HepG2 (cell line): ENCODE data around the gene AXIN2. TPM values are rescaled to one million over a fixed set of nuclear protein-coding genes. Genes with fewer than 3 reads are reported as not detected.
A peak's percentile ranks its signal among the peaks of the same experiment; 100 is the strongest.

Experiments used
- ATAD3A ChIP-seq: sonication (generic); formaldehyde crosslinking; IDR thresholded peaks from 2 replicates; pipeline ENCODE4 v1.4.0; 2020; ENCODE audit warnings: missing genetic modification reagents
- BORCS8-MEF2B ChIP-seq: sonication (generic); formaldehyde crosslinking; IDR thresholded peaks from 2 replicates; pipeline ENCODE4 v1.8.0; 2022; ENCODE audit warnings: mild to moderate bottlenecking, missing genetic modification reagents
- CHD2 ChIP-seq: IDR thresholded peaks from 2 replicates; pipeline ENCODE4 v1.6.1; 2011; ENCODE audit warnings: low read depth, low read length, improper control_type of control experiment
- FIP1L1 ChIP-seq: fragments of 200-400 bp; formaldehyde crosslinking; IDR thresholded peaks from 2 replicates; pipeline ENCODE4 v1.6.1; 2018; ENCODE audit warnings: low read depth, mild to moderate bottlenecking, low read length, moderate library complexity, borderline replicate concordance; ENCODE audit not compliant: insufficient read depth
- HMG20A ChIP-seq: IDR thresholded peaks from 2 replicates; pipeline ENCODE4 v1.6.1; 2016; ENCODE audit warnings: borderline replicate concordance
- ISL2 ChIP-seq: sonication (generic); formaldehyde crosslinking; IDR thresholded peaks from 2 replicates; pipeline ENCODE4 v1.5.0; 2020; ENCODE audit warnings: missing genetic modification reagents
- ISX ChIP-seq: sonication (generic); formaldehyde crosslinking; conservative IDR thresholded peaks from 2 replicates; pipeline ENCODE4 v1.5.0; 2020; ENCODE audit warnings: missing genetic modification reagents
- KDM4B ChIP-seq: sonication (generic); formaldehyde crosslinking; IDR thresholded peaks from 2 replicates; pipeline ENCODE4 v1.4.0; 2020; ENCODE audit warnings: missing genetic modification reagents
- MEF2D ChIP-seq: sonication (generic); formaldehyde crosslinking; IDR thresholded peaks from 2 replicates; pipeline ENCODE4 v1.5.1; 2020; ENCODE audit warnings: mild to moderate bottlenecking, missing genetic modification reagents
- MXD4 ChIP-seq: IDR thresholded peaks from 2 replicates; pipeline ENCODE4 v1.6.1; 2016; ENCODE audit warnings: mild to moderate bottlenecking, missing biosample characterization, missing genetic modification reagents
- NR1H2 ChIP-seq: sonication (generic); formaldehyde crosslinking; IDR thresholded peaks from 2 replicates; pipeline ENCODE4 v1.8.1; 2022; ENCODE audit warnings: low read depth, missing genetic modification reagents, borderline replicate concordance
- PRDM4 ChIP-seq: sonication (generic); formaldehyde crosslinking; IDR thresholded peaks from 2 replicates; pipeline ENCODE4 v1.9.0; 2021; ENCODE audit warnings: missing genetic modification reagents, borderline replicate concordance
- SPEN ChIP-seq: sonication (generic); formaldehyde crosslinking; IDR thresholded peaks from 2 replicates; pipeline ENCODE4 v1.5.1; 2020; ENCODE audit warnings: low read depth, mild to moderate bottlenecking, missing genetic modification reagents
- SRSF4 ChIP-seq: fragments of 200-400 bp; formaldehyde crosslinking; IDR thresholded peaks from one replicate; pipeline ENCODE4 v1.6.1; 2018; ENCODE audit warnings: mild to moderate bottlenecking, low read depth, low read length, moderate library complexity; ENCODE audit not compliant: poor library complexity, severe bottlenecking
- TIGD3 ChIP-seq: sonication (generic); formaldehyde crosslinking; IDR thresholded peaks from 2 replicates; pipeline ENCODE4 v1.5.1; 2020; ENCODE audit warnings: mild to moderate bottlenecking, missing genetic modification reagents, borderline replicate concordance
- ZBTB2 ChIP-seq: sonication (generic); formaldehyde crosslinking; IDR thresholded peaks from 2 replicates; pipeline ENCODE4 v1.8.0; 2022; ENCODE audit warnings: low read depth, missing genetic modification reagents
- ZNF430 ChIP-seq: sonication (generic); formaldehyde crosslinking; IDR thresholded peaks from 2 replicates; pipeline ENCODE4 v1.9.0; 2021; ENCODE audit warnings: mild to moderate bottlenecking, missing genetic modification reagents
- ZNF446 ChIP-seq: sonication (generic); formaldehyde crosslinking; IDR thresholded peaks from 2 replicates; pipeline ENCODE4 v1.5.0; 2020; ENCODE audit warnings: mild to moderate bottlenecking, missing genetic modification reagents
- ZNF530 ChIP-seq: sonication (generic); formaldehyde crosslinking; IDR thresholded peaks from 2 replicates; pipeline ENCODE4 v1.5.0; 2020; ENCODE audit warnings: low read depth, mild to moderate bottlenecking, missing genetic modification reagents
- ZNF569 ChIP-seq: sonication (generic); formaldehyde crosslinking; IDR thresholded peaks from 2 replicates; pipeline ENCODE4 v1.5.0; 2020; ENCODE audit warnings: mild to moderate bottlenecking, missing genetic modification reagents, moderate library complexity, borderline replicate concordance
- ZNF639 ChIP-seq: conservative IDR thresholded peaks from 2 replicates; pipeline ENCODE4 v1.6.1; 2018; ENCODE audit warnings: missing genetic modification reagents
- polyA plus RNA-seq, 8 experiments: library from polyadenylated mRNA; depleted of rRNA in 3 of 8; stranded (reverse) in 7 of 8; unstranded in 1 of 8; fragments of >200 nt; fragmentation: Illumina TruSeq in 4 of 8; extraction: Trizol in 4 of 8; gene quantifications; 2 replicates each; pipeline versions ENCODE4 v1.2.1 to v1.2.3, GENCODE V29; 2011 to 2016; ENCODE audit warnings: low read depth in 4 of 8, missing spikeins in 1 of 8, mixed read lengths in 1 of 8; ENCODE audit not compliant: insufficient read depth in 1 of 8
- total RNA-seq, 5 experiments: library from RNA; depleted of rRNA; stranded (reverse); fragments of >200 nt; fragmentation: Illumina TruSeq; extraction: Trizol; gene quantifications; 2 replicates each; pipeline ENCODE4 v1.2.3, GENCODE V29; 2016; ENCODE audit warnings: low read depth in 1 of 5

The AXIN2 gene
- total and polyA plus RNA-seq, 2 of the 13 experiments (the other 11 are each of a cell fraction or from before 2014, with no cell fraction given) = 58.6 to 63.4 TPM

GRCh38 chr17:65523853-65524664 is 37.4 kb downstream of the AXIN2 start (continued):
- TF ChIP-seq ZNF639 (CRISPR knock-in tag) (no peak), ZNF430 (CRISPR knock-in tag) (0 out of 2 replicates have a peak, but pooled peaks have one; percentile 47), TIGD3 (no peak), ATAD3A (CRISPR knock-in tag) (no peak), MEF2D (no peak), ISL2 (no peak), CHD2 (no peak), BORCS8-MEF2B (CRISPR knock-in tag) (no peak), ISX (0 out of 2 replicates have a peak, but pooled peaks have one; percentile 41), SRSF4 (no peak), ZNF446 (CRISPR knock-in tag) (no peak), NR1H2 (CRISPR knock-in tag) (no peak), ZBTB2 (CRISPR knock-in tag) (no peak), MXD4 (CRISPR knock-in tag) (0 out of 2 replicates have a peak, but pooled peaks have one; percentile 39), ZNF569 (CRISPR knock-in tag) (no peak), ZNF530 (CRISPR knock-in tag) (no peak), HMG20A (no peak), FIP1L1 (no peak), SPEN (CRISPR knock-in tag) (no peak), PRDM4 (CRISPR knock-in tag) (no peak), KDM4B (CRISPR knock-in tag) (no peak)
